Activated B cell treated with CpG ODN at 0.5 μM for 24 hours (primary cell): Measurements from ENCODE around the gene ADGRB3. TPM values are rescaled to one million over a fixed set of nuclear protein-coding genes. Genes with fewer than 3 reads are reported as not detected.

Experiments
- ATAC-seq: fragments of 200-7000 bp; cut with Tn5 transposase; one replicate; pipeline ENCODE4 v1.10.0; 2021; ENCODE audit warnings: low read depth, mild to moderate bottlenecking, moderate library complexity
- CTCF ChIA-PET: fragments of 350-600 bp; sonication (Branson Sonifier 250); formaldehyde crosslinking; loops from one replicate; lab custom pipeline; 2021; ENCODE audit warnings: antibody characterized with exemption; lab: Charles Lee
- POLR2A ChIA-PET: fragments of 350-600 bp; sonication (Branson Sonifier 250); formaldehyde crosslinking; loops from one replicate; lab custom pipeline; 2021; ENCODE audit warnings: antibody characterized with exemption; lab: Charles Lee
- DNase-seq: peaks from one replicate; pipeline ENCODE4 v3.0.0; 2022
- H3K27ac Mint-ChIP-seq: one replicate; pipeline ENCODE4 v1.8.0; 2020; ENCODE audit warnings: mixed read lengths
- H3K27me3 Mint-ChIP-seq: one replicate; pipeline ENCODE4 v1.8.0; 2021; ENCODE audit warnings: mixed read lengths
- H3K36me3 Mint-ChIP-seq: one replicate; pipeline ENCODE4 v1.8.0; 2021; ENCODE audit warnings: low read depth, mixed read lengths
- H3K4me1 Mint-ChIP-seq: one replicate; pipeline ENCODE4 v1.8.0; 2021; ENCODE audit warnings: mixed read lengths
- H3K4me3 Mint-ChIP-seq: one replicate; pipeline ENCODE4 v1.8.0; 2020; ENCODE audit warnings: mild to moderate bottlenecking, mixed read lengths
- H3K9me3 Mint-ChIP-seq: one replicate; pipeline ENCODE4 v1.8.0; 2020; ENCODE audit warnings: mixed read lengths
- intact Hi-C: fragments of 100-400 bp; cut with micrococcal nuclease; formaldehyde crosslinking; loops from one replicate; pipeline ENCODE4 v1.15.1; 2024
- total RNA-seq: library from RNA; stranded (reverse); gene quantifications from 2 replicates; pipeline ENCODE4 v1.2.3, GENCODE V29; 2022
- TF ChIP-seq, protein P1 (sequence below): fragments of 200-600 bp; IDR thresholded peaks from one replicate; pipeline ENCODE4 v1.8.0; 2022; ENCODE audit warnings: antibody characterized with exemption, mild to moderate bottlenecking

ADGRB3 gene
- total RNA-seq, 1 donor from 2014 or later, result not detected

DNA sequence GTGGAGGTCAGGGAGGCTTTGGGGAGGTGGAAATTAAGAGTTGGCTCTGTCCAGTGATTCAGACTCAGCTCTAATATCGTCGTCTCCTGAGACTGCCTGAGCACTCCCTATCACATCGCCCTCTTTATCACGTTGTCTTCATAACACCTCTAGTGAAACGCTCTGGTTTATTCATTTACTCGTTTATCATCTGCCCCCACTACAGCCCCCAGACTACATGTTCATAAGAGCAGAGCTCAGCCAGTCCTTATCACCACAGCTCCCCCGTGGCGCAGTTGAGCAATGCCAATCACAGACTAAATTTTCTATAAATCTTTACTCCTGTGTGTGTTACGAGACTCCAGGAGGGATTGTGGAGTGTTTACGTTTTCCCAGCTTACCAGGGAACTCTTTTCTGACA, 316.2 kb downstream of the ADGRB3 start:
- CTCF ChIA-PET, result no interaction called here
- no peaks in the 10 kb centered on the region for H3K27me3 Mint-ChIP-seq
- H3K4me1 Mint-ChIP-seq, result no peaks in the 10 kb centered on the region
- ATAC-seq, result no peak
- H3K27ac Mint-ChIP-seq, result no peak overlapping the region
- intact Hi-C loops, result no loop called here
- H3K9me3 Mint-ChIP-seq, result no peaks in the 10 kb centered on the region
- no peaks in the 10 kb centered on the region for H3K36me3 Mint-ChIP-seq
- TF ChIP-seq, protein P1, sequence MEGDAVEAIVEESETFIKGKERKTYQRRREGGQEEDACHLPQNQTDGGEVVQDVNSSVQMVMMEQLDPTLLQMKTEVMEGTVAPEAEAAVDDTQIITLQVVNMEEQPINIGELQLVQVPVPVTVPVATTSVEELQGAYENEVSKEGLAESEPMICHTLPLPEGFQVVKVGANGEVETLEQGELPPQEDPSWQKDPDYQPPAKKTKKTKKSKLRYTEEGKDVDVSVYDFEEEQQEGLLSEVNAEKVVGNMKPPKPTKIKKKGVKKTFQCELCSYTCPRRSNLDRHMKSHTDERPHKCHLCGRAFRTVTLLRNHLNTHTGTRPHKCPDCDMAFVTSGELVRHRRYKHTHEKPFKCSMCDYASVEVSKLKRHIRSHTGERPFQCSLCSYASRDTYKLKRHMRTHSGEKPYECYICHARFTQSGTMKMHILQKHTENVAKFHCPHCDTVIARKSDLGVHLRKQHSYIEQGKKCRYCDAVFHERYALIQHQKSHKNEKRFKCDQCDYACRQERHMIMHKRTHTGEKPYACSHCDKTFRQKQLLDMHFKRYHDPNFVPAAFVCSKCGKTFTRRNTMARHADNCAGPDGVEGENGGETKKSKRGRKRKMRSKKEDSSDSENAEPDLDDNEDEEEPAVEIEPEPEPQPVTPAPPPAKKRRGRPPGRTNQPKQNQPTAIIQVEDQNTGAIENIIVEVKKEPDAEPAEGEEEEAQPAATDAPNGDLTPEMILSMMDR, result no peak
- no peak overlapping the region for H3K4me3 Mint-ChIP-seq
- POLR2A ChIA-PET, result no interaction called here
- no peak for DNase-seq

DNA sequence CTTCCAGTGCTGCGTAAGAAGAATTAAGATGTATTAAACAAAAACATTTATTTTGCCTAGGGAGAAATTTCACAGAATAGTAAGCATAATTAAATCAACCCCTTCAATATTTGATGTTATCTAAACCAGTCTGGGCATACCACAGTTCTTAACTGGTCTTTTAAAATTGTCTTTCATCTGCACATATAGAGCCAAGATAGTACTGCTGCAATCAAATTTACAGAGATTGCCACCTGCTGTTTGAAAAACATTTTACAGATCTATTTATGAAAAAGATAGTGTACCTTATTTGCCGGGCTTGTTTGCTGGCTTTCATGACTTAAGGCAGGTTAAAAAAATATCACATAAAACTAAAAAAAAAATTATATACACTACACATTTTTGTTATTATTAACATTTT, 323.2 kb downstream of the ADGRB3 start:
- no peak for DNase-seq
- Mint-ChIP-seq H3K4me1 (no peaks in the 10 kb centered on the region), H3K4me3 (no peak overlapping the region), H3K36me3 (no peaks in the 10 kb centered on the region), H3K9me3 (no peaks in the 10 kb centered on the region), H3K27me3 (no peaks in the 10 kb centered on the region), H3K27ac (no peak overlapping the region)
- ATAC-seq, result no peak
- TF ChIP-seq, protein P1, result no peak
- ChIA-PET CTCF (no interaction called here), POLR2A (no interaction called here)
- intact Hi-C loops, result no loop called here

DNA sequence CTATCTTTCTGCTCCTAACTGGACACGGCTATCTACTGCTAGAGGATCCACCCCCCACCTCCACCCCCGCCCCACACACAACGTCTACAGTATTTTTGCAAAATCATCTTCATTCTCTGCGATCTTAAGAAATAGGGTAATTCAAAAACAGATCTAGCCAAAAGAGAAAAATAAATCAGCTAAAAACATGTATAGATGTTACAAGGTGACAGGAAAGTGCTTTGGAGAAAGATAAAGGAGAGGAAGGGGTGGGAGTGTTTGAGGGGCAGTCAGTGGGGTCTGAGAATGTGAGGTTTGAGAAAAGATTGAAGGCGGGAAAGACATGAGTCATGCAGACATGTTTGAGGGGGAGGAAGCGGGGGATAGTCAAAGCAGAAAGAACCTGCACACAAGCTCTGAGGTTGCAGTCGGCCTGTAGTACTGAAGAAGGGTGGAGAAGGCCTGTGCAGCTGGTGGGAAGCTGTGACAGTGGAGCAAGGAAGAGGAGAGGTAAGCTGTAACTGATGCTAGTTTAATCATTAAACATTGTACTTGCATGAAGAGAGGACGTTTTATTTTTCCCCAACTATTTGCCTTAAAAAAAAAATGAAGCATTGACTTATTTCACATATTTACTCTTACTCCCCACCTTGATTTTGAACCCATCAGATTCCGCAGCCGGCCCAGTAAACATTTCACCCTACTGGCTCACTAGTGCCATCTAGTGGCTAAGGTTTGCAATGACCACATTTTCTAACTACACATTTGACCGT, 332.6 kb downstream of the ADGRB3 start:
- intact Hi-C loops, result no loop called here
- ChIA-PET POLR2A (no interaction called here), CTCF (interaction anchor here (1.2 to 1.6 kb wide), 2 partner anchors 10 to 13 kb away, joined by 3 to 5 read pairs; no protein-coding TSS in a partner anchor)
- no peaks in the 10 kb centered on the region for H3K27me3 Mint-ChIP-seq
- DNase-seq (peak; percentile 15), ATAC-seq (peak; percentile 64)
- H3K27ac Mint-ChIP-seq, result no peak overlapping the region
- TF ChIP-seq, protein P1, result no peak
- H3K36me3 Mint-ChIP-seq, result no peaks in the 10 kb centered on the region
- H3K9me3 Mint-ChIP-seq, result no peaks in the 10 kb centered on the region
- H3K4me1 Mint-ChIP-seq, result no peaks in the 10 kb centered on the region
- H3K4me3 Mint-ChIP-seq, result no peak overlapping the region

DNA sequence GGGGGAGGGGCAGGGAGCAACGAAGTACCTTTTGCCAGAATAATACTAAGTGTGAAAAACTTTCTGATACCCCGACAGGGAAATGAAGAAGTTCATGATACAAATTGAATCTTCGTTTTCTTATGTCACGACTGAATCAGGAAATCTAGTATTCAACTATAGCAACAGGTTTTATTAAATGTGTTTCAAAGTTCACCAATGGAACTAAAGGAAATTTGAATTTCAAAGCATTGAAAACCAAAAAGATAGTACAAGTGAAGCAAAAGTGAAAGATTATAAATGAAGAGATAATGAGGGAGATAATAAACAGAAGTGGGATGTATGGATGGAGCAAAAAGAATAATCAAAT, 333.2 kb downstream of the ADGRB3 start:
- no peaks in the 10 kb centered on the region for H3K9me3 Mint-ChIP-seq
- no peaks in the 10 kb centered on the region for H3K27me3 Mint-ChIP-seq
- ATAC-seq (no peak), DNase-seq (no peak)
- H3K4me3 Mint-ChIP-seq, result no peak overlapping the region
- intact Hi-C loops, result no loop called here
- TF ChIP-seq, protein P1, result no peak
- H3K4me1 Mint-ChIP-seq, result no peaks in the 10 kb centered on the region
- ChIA-PET POLR2A (no interaction called here), CTCF (no interaction called here)
- no peaks in the 10 kb centered on the region for H3K36me3 Mint-ChIP-seq
- no peak overlapping the region for H3K27ac Mint-ChIP-seq

DNA sequence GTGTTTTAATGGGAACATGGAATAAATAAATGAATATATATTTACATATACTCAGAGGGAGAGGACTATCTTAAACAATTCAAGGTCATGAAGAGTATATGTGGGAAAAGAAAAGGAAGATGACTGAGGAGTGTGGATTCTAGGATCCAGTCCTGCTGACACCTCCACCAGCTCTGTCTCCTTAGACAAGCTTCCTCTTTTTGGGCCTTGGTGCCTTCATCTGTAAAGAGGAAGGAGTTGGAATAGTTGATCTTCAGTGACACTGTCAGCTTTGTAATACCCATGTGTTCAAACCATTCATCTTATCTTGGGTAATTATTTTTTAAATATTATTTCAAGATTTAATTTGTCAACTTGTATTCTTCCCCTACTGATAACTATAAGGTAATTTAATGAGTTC, 338.0 kb downstream of the ADGRB3 start:
- DNase-seq (no peak), ATAC-seq (no peak)
- intact Hi-C loops, result no loop called here
- Mint-ChIP-seq H3K4me1 (no peaks in the 10 kb centered on the region), H3K9me3 (no peaks in the 10 kb centered on the region), H3K27me3 (no peaks in the 10 kb centered on the region), H3K36me3 (no peaks in the 10 kb centered on the region), H3K27ac (no peak overlapping the region), H3K4me3 (no peak overlapping the region)
- ChIA-PET CTCF (no interaction called here), POLR2A (no interaction called here)
- TF ChIP-seq, protein P1, result no peak
